B cell (primary cell): ENCODE results near the gene VWA5B1. TPM values are rescaled to one million over a fixed set of nuclear protein-coding genes. Genes with fewer than 3 reads are reported as not detected.

Experiments
- ATAC-seq: fragments of 200-7000 bp; cut with Tn5 transposase; one replicate; pipeline ENCODE4 v1.10.0; 2021; ENCODE audit warnings: low read depth, mild to moderate bottlenecking, moderate number of reproducible peaks, moderate library complexity
- CTCF ChIA-PET: fragments of 350-600 bp; sonication (Branson Sonifier 250); formaldehyde crosslinking; loops from one replicate; lab custom pipeline; 2021; ENCODE audit warnings: antibody characterized with exemption, inconsistent platforms; lab: Charles Lee
- POLR2A ChIA-PET: fragments of 350-600 bp; sonication (Branson Sonifier 250); formaldehyde crosslinking; loops from one replicate; lab custom pipeline; 2021; ENCODE audit warnings: antibody characterized with exemption; lab: Charles Lee
- DNase-seq: peaks from one replicate; pipeline ENCODE4 v3.0.0; 2013
- H2AFZ ChIP-seq: 2 replicates; pipeline ENCODE4 v1.6.1; 2012; ENCODE audit warnings: mild to moderate bottlenecking, low read depth, low read length; ENCODE audit not compliant: insufficient read depth, poor library complexity, severe bottlenecking
- H3K27ac ChIP-seq, 2 donors: 1 replicate in 1 of 2; 2 replicates in 1 of 2; pipeline ENCODE4 v1.5.1; 2012 to 2013; ENCODE audit warnings: low read length in 2 of 2, mild to moderate bottlenecking in 2 of 2, moderate library complexity in 1 of 2
- H3K27me3 ChIP-seq, 4 experiments: fragments of 200-600 bp in 1 of 4; sonication (generic) in 1 of 4; replicated peaks in 1 of 4; 1 replicate in 2 of 4; 2 replicates in 2 of 4; pipeline versions ENCODE4 v1.6.1 to v1.7.0; 2013 to 2016; ENCODE audit warnings: low read length in 3 of 4, mild to moderate bottlenecking in 2 of 4, mixed read lengths in 1 of 4, moderate library complexity in 1 of 4; ENCODE audit not compliant: insufficient read depth in 4 of 4, control insufficient read depth in 3 of 4; ENCODE audit errors: control extremely low read depth in 1 of 4
- H3K36me3 ChIP-seq, 2 experiments: replicated peaks in 1 of 2; 1 replicate in 1 of 2; 2 replicates in 1 of 2; pipeline versions ENCODE4 v1.6.1 to v1.7.1; 2013; ENCODE audit warnings: low read length in 1 of 2; ENCODE audit not compliant: insufficient read depth in 2 of 2, control insufficient read depth in 1 of 2; ENCODE audit errors: control extremely low read depth in 1 of 2, extremely low read depth in 1 of 2
- H3K4me1 ChIP-seq, 2 donors: fragments of 200-600 bp in 1 of 2; sonication (generic) in 1 of 2; 1 replicate in 1 of 2; 2 replicates in 1 of 2; pipeline versions ENCODE4 v1.5.1 to v1.6.1; 2013 to 2017; ENCODE audit warnings: low read length in 2 of 2; ENCODE audit not compliant: control insufficient read depth in 2 of 2, insufficient read depth in 2 of 2
- H3K4me2 ChIP-seq: replicated peaks from 2 replicates; pipeline ENCODE3; 2012; ENCODE audit warnings: mild to moderate bottlenecking, low read depth, low read length; ENCODE audit not compliant: poor library complexity, severe bottlenecking
- H3K4me3 ChIP-seq, 5 experiments: fragments of 200-600 bp in 1 of 5; sonication (generic) in 1 of 5; 1 replicate in 3 of 5; 2 replicates in 2 of 5; pipeline versions ENCODE4 v1.5.1 to v1.7.0; 2011 to 2016; ENCODE audit warnings: low read length in 4 of 5, mild to moderate bottlenecking in 4 of 5, low read depth in 2 of 5, control low read depth in 1 of 5, moderate library complexity in 1 of 5; ENCODE audit not compliant: insufficient read depth in 1 of 5; ENCODE audit errors: control extremely low read depth in 1 of 5, extremely low read depth in 1 of 5
- H3K79me2 ChIP-seq: fragments of 200-600 bp; sonication (generic); one replicate; pipeline ENCODE4 v1.6.0; 2016; ENCODE audit warnings: low read length; ENCODE audit not compliant: control insufficient read depth, insufficient read depth
- H3K9ac ChIP-seq: fragments of 200-600 bp; sonication (generic); 2 replicates; pipeline ENCODE4 v1.6.1; 2017; ENCODE audit warnings: mild to moderate bottlenecking, low read length, moderate library complexity
- H3K9me3 ChIP-seq, 3 donors: one replicate each; pipeline versions ENCODE4 v1.6.1 to v1.7.1; 2013; ENCODE audit warnings: low read length in 2 of 3; ENCODE audit not compliant: control insufficient read depth in 2 of 3, insufficient read depth in 1 of 3; ENCODE audit errors: control extremely low read depth in 1 of 3
- H4K20me1 ChIP-seq: 2 replicates; pipeline ENCODE4 v1.6.0; 2012; ENCODE audit warnings: mild to moderate bottlenecking, low read length; ENCODE audit not compliant: insufficient read depth, control insufficient read depth, poor library complexity, severe bottlenecking
- H3K27ac Mint-ChIP-seq: one replicate; pipeline ENCODE4 v1.8.0; 2021; ENCODE audit warnings: mixed read lengths
- H3K27me3 Mint-ChIP-seq: one replicate; pipeline ENCODE4 v1.8.0; 2021; ENCODE audit warnings: mixed read lengths
- H3K4me1 Mint-ChIP-seq: one replicate; pipeline ENCODE4 v1.8.0; 2021; ENCODE audit warnings: mixed read lengths
- H3K4me3 Mint-ChIP-seq: one replicate; pipeline ENCODE4 v1.8.0; 2021; ENCODE audit warnings: mixed read lengths
- H3K9me3 Mint-ChIP-seq: one replicate; pipeline ENCODE4 v1.8.0; 2022; ENCODE audit warnings: mixed read lengths; ENCODE audit not compliant: insufficient read depth
- CTCF ChIP-seq: fragments of 200-600 bp; IDR thresholded peaks from one replicate; pipeline ENCODE4 v1.8.0; 2022; ENCODE audit warnings: antibody characterized with exemption, mild to moderate bottlenecking
- EZH2 ChIP-seq: IDR thresholded peaks from 2 replicates; pipeline ENCODE4 v1.6.1; 2012; ENCODE audit warnings: borderline replicate concordance, low read depth, mild to moderate bottlenecking, moderate library complexity, low read length; ENCODE audit not compliant: insufficient read depth, poor library complexity, severe bottlenecking
- WGBS: methylation state at CpG from one replicate; pipeline ENCODE4 v1.1.5; 2013; ENCODE audit warnings: missing lambda C conversion rate; ENCODE audit not compliant: insufficient coverage; 5-methylcytosine and 5-hydroxymethylcytosine counted together
- intact Hi-C: fragments of 100-400 bp; cut with micrococcal nuclease; formaldehyde crosslinking; loops from one replicate; pipeline ENCODE4 v1.10.0; 2022
- polyA plus RNA-seq: library from polyadenylated mRNA; depleted of rRNA; stranded (reverse); fragments of >200 nt; gene quantifications from 2 replicates; pipeline ENCODE4 v1.2.3, GENCODE V29; 2012
- total RNA-seq, 2 donors: library from RNA; stranded (reverse); fragments of 120-200 nt in 1 of 2; gene quantifications; 1 replicate in 1 of 2; 2 replicates in 1 of 2; pipeline versions ENCODE4 v1.2.3 to v1.2.4, GENCODE V29; 2013 to 2022

Gene VWA5B1
- total and polyA plus RNA-seq, 2 donors (not counting 1 experiment from before 2014, with no cell fraction given) = not detected

GRCh38 chr1:20346433-20346832 is 55.8 kb downstream of the VWA5B1 start:
- Histone ChIP-seq H3K36me3 (no peaks in the 10 kb centered on the region), H3K4me2 (no peak overlapping the region), H3K9me3 (peaks cover 0 to 19% (median 10%) of the 10 kb centered on the region in 3 donors), H4K20me1 (no peaks in the 10 kb centered on the region), H2AFZ (no peak overlapping the region), H3K27ac (no peak overlapping the region), H3K79me2 (no peaks in the 10 kb centered on the region), H3K27me3 (peaks cover 0 to 29% (median 11%) of the 10 kb centered on the region in 4 experiments), H3K4me1 (peaks cover 10 to 11% of the 10 kb centered on the region in 2 donors), H3K4me3 (no peak overlapping the region), H3K9ac (no peak overlapping the region)
- Mint-ChIP-seq H3K4me1 (peaks cover 6% of the 10 kb centered on the region), H3K9me3 (peaks cover 2% of the 10 kb centered on the region), H3K27me3 (peaks cover 20% of the 10 kb centered on the region), H3K27ac (no peak overlapping the region), H3K4me3 (no peak overlapping the region)
- ChIA-PET POLR2A (interaction anchor here (0.7 kb wide), 1 partner anchor 1193 kb away, joined by 3 read pairs; no protein-coding TSS in a partner anchor), CTCF (no interaction called here)
- DNase-seq (no peak), ATAC-seq (no peak)
- intact Hi-C loops = no loop called here
- TF ChIP-seq CTCF = no peak
- TF ChIP-seq EZH2 = no peak
- no CpG with 5 or more reads among the region's 1 CpG for WGBS

DNA sequence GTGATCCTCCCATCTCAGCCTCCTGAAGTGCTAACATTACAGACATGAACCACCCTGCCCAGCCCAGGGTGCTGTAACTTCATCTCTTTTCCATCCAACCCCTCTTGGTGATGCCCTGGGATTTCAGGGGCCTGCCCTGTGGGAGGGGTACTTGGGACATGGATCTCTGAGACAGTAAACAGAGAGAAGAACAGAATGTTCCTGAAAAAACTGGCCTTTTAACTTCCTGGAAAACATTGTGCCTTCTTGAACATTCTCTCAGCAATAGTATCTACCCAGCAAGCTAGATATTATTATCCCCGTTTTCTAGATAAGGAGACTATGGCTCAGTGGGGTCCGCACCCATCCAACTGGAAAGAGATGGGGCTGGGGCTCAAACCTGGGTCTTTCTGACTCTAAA is 57.0 kb downstream of the VWA5B1 start:
- Mint-ChIP-seq H3K4me3 (no peak overlapping the region), H3K27me3 (peaks cover 25% of the 10 kb centered on the region), H3K9me3 (peaks cover 2% of the 10 kb centered on the region), H3K4me1 (peaks cover 6% of the 10 kb centered on the region), H3K27ac (no peak overlapping the region)
- Histone ChIP-seq H3K4me3 (no peak overlapping the region), H4K20me1 (no peaks in the 10 kb centered on the region), H3K9me3 (peaks cover 0 to 16% (median 10%) of the 10 kb centered on the region in 3 donors), H3K27ac (no peak overlapping the region), H3K4me2 (no peak overlapping the region), H3K79me2 (no peaks in the 10 kb centered on the region), H3K36me3 (no peaks in the 10 kb centered on the region), H3K9ac (no peak overlapping the region), H3K4me1 (peaks cover 10 to 11% of the 10 kb centered on the region in 2 donors), H2AFZ (no peak overlapping the region), H3K27me3 (peaks cover 0 to 24% (median 10%) of the 10 kb centered on the region in 4 experiments)
- CTCF ChIA-PET = interaction anchor here (1.0 kb wide), 1 partner anchor 131 kb away, joined by 3 read pairs; no protein-coding TSS in a partner anchor
- intact Hi-C loops = no loop called here
- TF ChIP-seq CTCF (no peak), EZH2 (no peak)
- no peak for DNase-seq
- no peak for ATAC-seq
- no CpG with 5 or more reads among the region's 2 CpGs for WGBS
- POLR2A ChIA-PET = no interaction called here
